HepG2 (cell line): Measurements from ENCODE around the gene SMIM29. TPM values are rescaled to one million over a fixed set of nuclear protein-coding genes. Genes with fewer than 3 reads are reported as not detected.

ENCODE experiments used
- BCL6 ChIP-seq: IDR thresholded peaks from 2 replicates; pipeline ENCODE4 v1.6.1; 2016; ENCODE audit warnings: missing genetic modification reagents, missing compliant biosample characterization
- CHD4 ChIP-seq: fragments of 200-600 bp; sonication (generic); IDR thresholded peaks from 2 replicates; pipeline ENCODE4 v1.7.0; 2017; ENCODE audit warnings: mild to moderate bottlenecking, low read length, borderline replicate concordance
- FOXK2 ChIP-seq: fragments of 450-650 bp; IDR thresholded peaks from 2 replicates; pipeline ENCODE4 v1.6.1; 2016
- HOXA9 ChIP-seq: sonication (generic); formaldehyde crosslinking; IDR thresholded peaks from 2 replicates; pipeline ENCODE4 v1.8.1; 2022; ENCODE audit warnings: missing genetic modification reagents, mild to moderate bottlenecking, moderate library complexity, borderline replicate concordance
- MAFF ChIP-seq: IDR thresholded peaks from 2 replicates; pipeline ENCODE4 v1.6.1; 2011; ENCODE audit warnings: low read depth, low read length, improper control_type of control experiment
- MIER2 ChIP-seq: IDR thresholded peaks from 2 replicates; pipeline ENCODE4 v1.6.1; 2016; ENCODE audit warnings: missing biosample characterization, missing genetic modification reagents
- NR2C2 ChIP-seq: sonication (generic); formaldehyde crosslinking; IDR thresholded peaks from 2 replicates; pipeline ENCODE4 v1.4.0; 2020; ENCODE audit warnings: missing genetic modification reagents, mild to moderate bottlenecking, moderate library complexity, borderline replicate concordance
- SP5 ChIP-seq: IDR thresholded peaks from 2 replicates; pipeline ENCODE4 v1.6.1; 2016; ENCODE audit warnings: low read depth, borderline replicate concordance
- TBL1XR1 ChIP-seq: fragments of 150-350 bp; IDR thresholded peaks from 2 replicates; pipeline ENCODE4 v1.6.1; 2014; ENCODE audit warnings: borderline replicate concordance, low read length; ENCODE audit not compliant: partially characterized antibody
- TMF1 ChIP-seq: sonication (generic); formaldehyde crosslinking; IDR thresholded peaks from 2 replicates; pipeline ENCODE4 v1.8.1; 2022; ENCODE audit warnings: low read depth, missing genetic modification reagents
- TSC22D2 ChIP-seq: sonication (generic); formaldehyde crosslinking; IDR thresholded peaks from 2 replicates; pipeline ENCODE4 v1.5.1; 2020; ENCODE audit warnings: missing genetic modification reagents, mild to moderate bottlenecking, borderline replicate concordance
- YY1 ChIP-seq: IDR thresholded peaks from 2 replicates; pipeline ENCODE4 v1.6.1; 2011; ENCODE audit warnings: low read length, low read depth, moderate library complexity, mild to moderate bottlenecking; ENCODE audit not compliant: insufficient read depth, insufficient replicate concordance
- ZNF160 ChIP-seq: sonication (generic); formaldehyde crosslinking; IDR thresholded peaks from 2 replicates; pipeline ENCODE4 v1.8.0; 2022; ENCODE audit warnings: mild to moderate bottlenecking, inconsistent platforms, missing genetic modification reagents
- ZNF256 ChIP-seq: sonication (generic); formaldehyde crosslinking; conservative IDR thresholded peaks from 2 replicates; pipeline ENCODE4 v1.4.0; 2020; ENCODE audit warnings: missing genetic modification reagents
- ZNF547 ChIP-seq: sonication (generic); formaldehyde crosslinking; IDR thresholded peaks from 2 replicates; pipeline ENCODE4 v1.5.1; 2020; ENCODE audit warnings: mild to moderate bottlenecking, missing genetic modification reagents
- ZNF598 ChIP-seq: sonication (generic); formaldehyde crosslinking; IDR thresholded peaks from 2 replicates; pipeline ENCODE4 v1.5.1; 2020; ENCODE audit warnings: mild to moderate bottlenecking, missing genetic modification reagents, borderline replicate concordance
- ZNF839 ChIP-seq: sonication (generic); formaldehyde crosslinking; IDR thresholded peaks from 2 replicates; pipeline ENCODE4 v1.4.0; 2020; ENCODE audit warnings: missing genetic modification reagents, mild to moderate bottlenecking, borderline replicate concordance
- ZNF879 ChIP-seq: sonication (generic); formaldehyde crosslinking; IDR thresholded peaks from 2 replicates; pipeline ENCODE4 v1.8.1; 2023; ENCODE audit warnings: missing genetic modification reagents
- ZSCAN29 ChIP-seq: sonication (generic); formaldehyde crosslinking; conservative IDR thresholded peaks from 2 replicates; pipeline ENCODE4 v1.4.0; 2020; ENCODE audit warnings: mild to moderate bottlenecking, missing genetic modification reagents
- polyA plus RNA-seq, 8 experiments: library from polyadenylated mRNA; depleted of rRNA in 3 of 8; stranded (reverse) in 7 of 8; unstranded in 1 of 8; fragments of >200 nt; fragmentation: Illumina TruSeq in 4 of 8; extraction: Trizol in 4 of 8; gene quantifications; 2 replicates each; pipeline versions ENCODE4 v1.2.1 to v1.2.3, GENCODE V29; 2011 to 2016; ENCODE audit warnings: low read depth in 4 of 8, missing spikeins in 1 of 8, mixed read lengths in 1 of 8; ENCODE audit not compliant: insufficient read depth in 1 of 8
- total RNA-seq, 5 experiments: library from RNA; depleted of rRNA; stranded (reverse); fragments of >200 nt; fragmentation: Illumina TruSeq; extraction: Trizol; gene quantifications; 2 replicates each; pipeline ENCODE4 v1.2.3, GENCODE V29; 2016; ENCODE audit warnings: low read depth in 1 of 5
- TF ChIP-seq, protein P1 (sequence below): sonication (generic); formaldehyde crosslinking; IDR thresholded peaks from 2 replicates; pipeline ENCODE4 v1.4.0; 2020; ENCODE audit warnings: missing genetic modification reagents, borderline replicate concordance
- TF ChIP-seq, protein P2 (sequence below): sonication (generic); formaldehyde crosslinking; IDR thresholded peaks from 2 replicates; pipeline ENCODE4 v1.4.0; 2020; ENCODE audit warnings: missing genetic modification reagents

The SMIM29 gene
- total and polyA plus RNA-seq, 2 of the 13 experiments (the other 11 are each of a cell fraction or from before 2014, with no cell fraction given) = 8.8 to 15.3 TPM

GRCh38 chr6:34276881-34277762, 28.3 kb upstream of the SMIM29 start (continued):
- TF ChIP-seq SP5 = no peak
- TF ChIP-seq MAFF = no peak
- no peak for TF ChIP-seq YY1
- TF ChIP-seq ZNF879 (CRISPR knock-in tag) = no peak
- no peak for TF ChIP-seq HOXA9 (CRISPR knock-in tag)
- TF ChIP-seq, protein P1, sequence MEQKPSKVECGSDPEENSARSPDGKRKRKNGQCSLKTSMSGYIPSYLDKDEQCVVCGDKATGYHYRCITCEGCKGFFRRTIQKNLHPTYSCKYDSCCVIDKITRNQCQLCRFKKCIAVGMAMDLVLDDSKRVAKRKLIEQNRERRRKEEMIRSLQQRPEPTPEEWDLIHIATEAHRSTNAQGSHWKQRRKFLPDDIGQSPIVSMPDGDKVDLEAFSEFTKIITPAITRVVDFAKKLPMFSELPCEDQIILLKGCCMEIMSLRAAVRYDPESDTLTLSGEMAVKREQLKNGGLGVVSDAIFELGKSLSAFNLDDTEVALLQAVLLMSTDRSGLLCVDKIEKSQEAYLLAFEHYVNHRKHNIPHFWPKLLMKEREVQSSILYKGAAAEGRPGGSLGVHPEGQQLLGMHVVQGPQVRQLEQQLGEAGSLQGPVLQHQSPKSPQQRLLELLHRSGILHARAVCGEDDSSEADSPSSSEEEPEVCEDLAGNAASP (CRISPR knock-in tag) = peak; percentile 99
- TF ChIP-seq ZNF160 = no peak
- no peak for TF ChIP-seq FOXK2
- TF ChIP-seq TSC22D2 = peak; percentile 28; the same call in 1 of the 2 replicates
- TF ChIP-seq, protein P2, sequence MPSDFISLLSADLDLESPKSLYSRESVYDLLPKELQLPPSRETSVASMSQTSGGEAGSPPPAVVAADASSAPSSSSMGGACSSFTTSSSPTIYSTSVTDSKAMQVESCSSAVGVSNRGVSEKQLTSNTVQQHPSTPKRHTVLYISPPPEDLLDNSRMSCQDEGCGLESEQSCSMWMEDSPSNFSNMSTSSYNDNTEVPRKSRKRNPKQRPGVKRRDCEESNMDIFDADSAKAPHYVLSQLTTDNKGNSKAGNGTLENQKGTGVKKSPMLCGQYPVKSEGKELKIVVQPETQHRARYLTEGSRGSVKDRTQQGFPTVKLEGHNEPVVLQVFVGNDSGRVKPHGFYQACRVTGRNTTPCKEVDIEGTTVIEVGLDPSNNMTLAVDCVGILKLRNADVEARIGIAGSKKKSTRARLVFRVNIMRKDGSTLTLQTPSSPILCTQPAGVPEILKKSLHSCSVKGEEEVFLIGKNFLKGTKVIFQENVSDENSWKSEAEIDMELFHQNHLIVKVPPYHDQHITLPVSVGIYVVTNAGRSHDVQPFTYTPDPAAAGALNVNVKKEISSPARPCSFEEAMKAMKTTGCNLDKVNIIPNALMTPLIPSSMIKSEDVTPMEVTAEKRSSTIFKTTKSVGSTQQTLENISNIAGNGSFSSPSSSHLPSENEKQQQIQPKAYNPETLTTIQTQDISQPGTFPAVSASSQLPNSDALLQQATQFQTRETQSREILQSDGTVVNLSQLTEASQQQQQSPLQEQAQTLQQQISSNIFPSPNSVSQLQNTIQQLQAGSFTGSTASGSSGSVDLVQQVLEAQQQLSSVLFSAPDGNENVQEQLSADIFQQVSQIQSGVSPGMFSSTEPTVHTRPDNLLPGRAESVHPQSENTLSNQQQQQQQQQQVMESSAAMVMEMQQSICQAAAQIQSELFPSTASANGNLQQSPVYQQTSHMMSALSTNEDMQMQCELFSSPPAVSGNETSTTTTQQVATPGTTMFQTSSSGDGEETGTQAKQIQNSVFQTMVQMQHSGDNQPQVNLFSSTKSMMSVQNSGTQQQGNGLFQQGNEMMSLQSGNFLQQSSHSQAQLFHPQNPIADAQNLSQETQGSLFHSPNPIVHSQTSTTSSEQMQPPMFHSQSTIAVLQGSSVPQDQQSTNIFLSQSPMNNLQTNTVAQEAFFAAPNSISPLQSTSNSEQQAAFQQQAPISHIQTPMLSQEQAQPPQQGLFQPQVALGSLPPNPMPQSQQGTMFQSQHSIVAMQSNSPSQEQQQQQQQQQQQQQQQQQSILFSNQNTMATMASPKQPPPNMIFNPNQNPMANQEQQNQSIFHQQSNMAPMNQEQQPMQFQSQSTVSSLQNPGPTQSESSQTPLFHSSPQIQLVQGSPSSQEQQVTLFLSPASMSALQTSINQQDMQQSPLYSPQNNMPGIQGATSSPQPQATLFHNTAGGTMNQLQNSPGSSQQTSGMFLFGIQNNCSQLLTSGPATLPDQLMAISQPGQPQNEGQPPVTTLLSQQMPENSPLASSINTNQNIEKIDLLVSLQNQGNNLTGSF (CRISPR knock-in tag) = no peak
- no peak for TF ChIP-seq ZNF839
- no peak for TF ChIP-seq ZSCAN29 (CRISPR knock-in tag)
- no peak for TF ChIP-seq ZNF256 (CRISPR knock-in tag)
- TF ChIP-seq ZNF598 (CRISPR knock-in tag) = 0 out of 2 replicates have a peak, but pooled peaks have one; percentile 46
- no peak for TF ChIP-seq ZNF547 (CRISPR knock-in tag)
- TF ChIP-seq MIER2 (CRISPR knock-in tag) = peak; percentile 48; the same call in 1 of the 2 replicates
- TF ChIP-seq NR2C2 (CRISPR knock-in tag) = peak; percentile 31; the same call in 1 of the 2 replicates
- TF ChIP-seq TMF1 (CRISPR knock-in tag) = no peak
- TF ChIP-seq CHD4 = no peak
- TF ChIP-seq TBL1XR1 = peak; percentile 34
- no peak for TF ChIP-seq BCL6 (CRISPR knock-in tag)
